Heart right ventricle (tissue), 16 donors: Measurements from ENCODE around the gene ANKRD12. TPM values are rescaled to one million over a fixed set of nuclear protein-coding genes. Genes with fewer than 3 reads are reported as not detected.

Experiments used
- ATAC-seq, 8 donors: fragments of 200-7000 bp; cut with Tn5 transposase; one replicate each; pipeline ENCODE4 v1.9.1; 2020; ENCODE audit warnings: mild to moderate bottlenecking in 8 of 8, moderate library complexity in 8 of 8, moderate number of reproducible peaks in 1 of 8
- DNase-seq, 2 donors: peaks; one replicate each; pipeline ENCODE4 v3.0.0-alpha.2; 2020
- H3K27ac ChIP-seq, 10 donors: fragments of 200-600 bp; sonication (generic) in 2 of 10; one replicate each; pipeline versions ENCODE4 v1.5.0 to v1.8.0; 2020 to 2022; ENCODE audit warnings: mild to moderate bottlenecking in 3 of 10
- H3K27me3 ChIP-seq, 7 donors: fragments of 200-600 bp; one replicate each; pipeline ENCODE4 v1.8.0; 2021 to 2022; ENCODE audit warnings: mild to moderate bottlenecking in 2 of 7
- H3K36me3 ChIP-seq, 9 donors: fragments of 200-600 bp; sonication (generic) in 1 of 9; one replicate each; pipeline versions ENCODE4 v1.5.0 to v1.8.0; 2020 to 2022; ENCODE audit warnings: mild to moderate bottlenecking in 2 of 9
- H3K4me1 ChIP-seq, 9 donors: fragments of 200-600 bp; sonication (generic) in 1 of 9; one replicate each; pipeline versions ENCODE4 v1.5.0 to v1.8.0; 2020 to 2022; ENCODE audit warnings: mild to moderate bottlenecking in 4 of 9
- H3K4me3 ChIP-seq, 10 donors: fragments of 200-600 bp; sonication (generic) in 2 of 10; one replicate each; pipeline versions ENCODE4 v1.5.0 to v1.8.0; 2020 to 2022; ENCODE audit warnings: mild to moderate bottlenecking in 7 of 10, moderate library complexity in 2 of 10
- H3K9me3 ChIP-seq, 11 donors: fragments of 200-600 bp in 10 of 11; sonication (generic) in 2 of 11; one replicate each; pipeline versions ENCODE4 v1.5.0 to v1.8.0; 2013 to 2022; ENCODE audit warnings: mild to moderate bottlenecking in 2 of 11, control low read depth in 1 of 11, moderate library complexity in 1 of 11
- CTCF ChIP-seq, 9 donors: fragments of 200-600 bp; sonication (generic) in 2 of 9; IDR thresholded peaks; one replicate each; pipeline versions ENCODE4 v1.5.0 to v1.8.0; 2021 to 2022; ENCODE audit warnings: antibody characterized with exemption in 9 of 9, mild to moderate bottlenecking in 5 of 9, moderate library complexity in 1 of 9
- WGBS, 2 donors: extraction: QIAGEN DNeasy Blood & Tissue Kit; methylation state at CpG; one replicate each; pipeline ENCODE4 v1.1.7; 2013; ENCODE audit warnings: inconsistent platforms in 1 of 2; 5-methylcytosine and 5-hydroxymethylcytosine counted together
- intact Hi-C, 10 donors: fragments of 100-400 bp; cut with DNase I; formaldehyde crosslinking; loops; one replicate each; pipeline versions ENCODE4 v1.11.1 to v1.14.2; 2022
- polyA plus RNA-seq, 2 donors: library from polyadenylated mRNA; stranded (reverse); fragments of 200-250 nt; gene quantifications; one replicate each; pipeline ENCODE4 v1.2.3, GENCODE V29; 2013
- total RNA-seq, 10 donors: library from RNA; stranded (reverse); fragmentation: NEBNext Ultra II Directional in 3 of 10; extraction: Animal tissue kit (Norgen Biotek cat#: 25700) in 3 of 10; gene quantifications; one replicate each; pipeline versions ENCODE4 v1.2.1 to v1.2.4, GENCODE V29; 2021 to 2023
- donor health status: Arrhythmogenic right ventricular cardiomyopathy.
- donor health status: ischemic (EF 13 %, LVEDD 7.1; RV severe dilation, severe dysfunction).
- donor health status: healthy with polysubstance abuse.
- donor health status: DM: no; HTN: yes; CAD: no.
- donor health status: DM: no; HTN: no; CAD: no.
- donor health status: ischemic (EF 25% LVEDD 6.9; RV normal size, moderate dysfunction).
- donor health status: ischemic (EF 25% LVEDD 5.7; RV mildly dilated, moderate dysfunction).
- donor health status: healthy.
- donor health status: DM: yes; HTN: yes; CAD: no.
- donor health status: Ischemic cardiomyopathy.
- donor health status: ischemic (EF 35%, LVEDD 5.7; RV mildly dilated, moderate dysfunction).
- donor health status: nonischemic (EF 11% LVEDD 7.7; RV severe dilation, severe dysfunction).
- donor health status: DM: yes; HTN: yes; CAD: no.
- donor health status: PGD.
- donor health status: ischemic (EF 29% LVEDD 5.4; RV normal size, mild dysfunction).
- donor health status: nonischemic (EF 23%, LVEDD 6.1; RV moderate dilation, normal function).

ANKRD12 gene
- total and polyA plus RNA-seq, 12 donors: 3.1 to 70.2 (median 55.5) TPM

DNA sequence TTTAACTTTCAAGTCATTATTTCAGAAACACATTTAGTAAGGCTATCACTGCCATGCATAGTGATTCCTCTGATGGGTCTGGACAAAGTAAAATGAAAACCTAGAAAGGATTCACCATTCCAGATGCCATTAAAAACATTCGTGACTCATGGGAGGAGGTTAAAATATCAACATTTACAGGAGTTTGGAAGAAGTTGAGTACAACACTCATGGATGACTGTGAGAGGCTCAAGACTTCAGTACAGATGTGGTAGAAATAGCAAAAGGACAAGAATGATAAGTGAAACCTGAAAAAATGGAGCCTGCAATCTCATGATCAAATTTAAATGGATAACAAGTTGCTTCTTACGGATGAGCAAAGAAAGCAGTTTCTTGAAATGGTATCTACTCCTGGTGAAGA, 192.2 kb downstream of the ANKRD12 start:
- Histone ChIP-seq H3K4me3 (no peak overlapping the region), H3K9me3 (peaks cover 0 to 14% (median 5%) of the 10 kb centered on the region in 11 donors), H3K27ac (no peak overlapping the region), H3K27me3 (peaks cover 0 to 2% (median 0%) of the 10 kb centered on the region in 7 donors), H3K4me1 (peaks cover 0 to 3% (median 2%) of the 10 kb centered on the region in 9 donors), H3K36me3 (no peaks in the 10 kb centered on the region)
- DNase-seq (no peak), ATAC-seq (no peak)
- intact Hi-C loops: no loop called here
- 45 to 75% methylated on average over 2 of the region's 2 CpGs for WGBS, 2 donors
- TF ChIP-seq CTCF (IDR thresholded peaks at IDR 0.05): no peak

GRCh38 chr18:9329471-9329870, 192.9 kb downstream of the ANKRD12 start:
- Histone ChIP-seq H3K36me3 (no peaks in the 10 kb centered on the region), H3K27me3 (peaks cover 0 to 4% (median 0%) of the 10 kb centered on the region in 7 donors), H3K27ac (no peak overlapping the region), H3K9me3 (peaks cover 0 to 14% (median 5%) of the 10 kb centered on the region in 11 donors), H3K4me1 (peaks cover 0 to 7% (median 5%) of the 10 kb centered on the region in 9 donors), H3K4me3 (no peak overlapping the region)
- intact Hi-C loops: no loop called here
- DNase-seq (no peak), ATAC-seq (no peak)
- no peak for TF ChIP-seq CTCF (IDR thresholded peaks at IDR 0.05)
- WGBS, 2 donors: 41 to 100% methylated on average over 1 of the region's 1 CpG

GRCh38 chr18:9330419-9330818, 193.8 kb downstream of the ANKRD12 start:
- DNase-seq: no peak
- no peak for ATAC-seq
- H3K27ac ChIP-seq: no peak overlapping the region
- H3K9me3 ChIP-seq: peaks cover 0 to 14% (median 5%) of the 10 kb centered on the region in 11 donors
- intact Hi-C loops: loop anchor here in 4 of 10 donors (5.0 to 10.0 kb wide), 4 partner anchors 142 to 258 kb away; no protein-coding TSS in a partner anchor
- no peak for TF ChIP-seq CTCF (IDR thresholded peaks at IDR 0.05)
- no peaks in the 10 kb centered on the region for H3K36me3 ChIP-seq
- peaks cover 0 to 11% (median 7%) of the 10 kb centered on the region in 9 donors for H3K4me1 ChIP-seq
- H3K27me3 ChIP-seq: peaks cover 0 to 4% (median 0%) of the 10 kb centered on the region in 7 donors
- WGBS, 2 donors: 54 to 65% methylated on average over 3 of the region's 3 CpGs
- no peak overlapping the region for H3K4me3 ChIP-seq

GRCh38 chr18:9333441-9334328, 197.1 kb downstream of the ANKRD12 start:
- H3K4me3 ChIP-seq: peak overlapping the region; percentile 40 to 95 (median 78)
- H3K4me1 ChIP-seq: peaks cover 0 to 27% (median 16%) of the 10 kb centered on the region in 9 donors
- peak; percentile 12 to 69 (median 62) for ATAC-seq
- H3K36me3 ChIP-seq: peaks cover 0 to 16% (median 7%) of the 10 kb centered on the region in 9 donors
- peak overlapping the region in 7 of 10 donors; percentile 22 to 64 (median 48) for H3K27ac ChIP-seq
- no peak for TF ChIP-seq CTCF (IDR thresholded peaks at IDR 0.05)
- peak in 1 of 2 donors; percentile 25 for DNase-seq
- H3K27me3 ChIP-seq: peaks cover 0 to 4% (median 0%) of the 10 kb centered on the region in 7 donors
- intact Hi-C loops: loop anchor here in 4 of 10 donors (2.0 to 10.0 kb wide), 5 partner anchors 139 to 261 kb away; partner anchors contain the start of gene RALBP1 (in 1 of the 4)
- WGBS, 2 donors: 33 to 35% methylated on average over 52 of the region's 52 CpGs
- peaks cover 0 to 7% (median 0%) of the 10 kb centered on the region in 11 donors for H3K9me3 ChIP-seq
